Measurements from ENCODE around the gene BABAM2.

DNA sequence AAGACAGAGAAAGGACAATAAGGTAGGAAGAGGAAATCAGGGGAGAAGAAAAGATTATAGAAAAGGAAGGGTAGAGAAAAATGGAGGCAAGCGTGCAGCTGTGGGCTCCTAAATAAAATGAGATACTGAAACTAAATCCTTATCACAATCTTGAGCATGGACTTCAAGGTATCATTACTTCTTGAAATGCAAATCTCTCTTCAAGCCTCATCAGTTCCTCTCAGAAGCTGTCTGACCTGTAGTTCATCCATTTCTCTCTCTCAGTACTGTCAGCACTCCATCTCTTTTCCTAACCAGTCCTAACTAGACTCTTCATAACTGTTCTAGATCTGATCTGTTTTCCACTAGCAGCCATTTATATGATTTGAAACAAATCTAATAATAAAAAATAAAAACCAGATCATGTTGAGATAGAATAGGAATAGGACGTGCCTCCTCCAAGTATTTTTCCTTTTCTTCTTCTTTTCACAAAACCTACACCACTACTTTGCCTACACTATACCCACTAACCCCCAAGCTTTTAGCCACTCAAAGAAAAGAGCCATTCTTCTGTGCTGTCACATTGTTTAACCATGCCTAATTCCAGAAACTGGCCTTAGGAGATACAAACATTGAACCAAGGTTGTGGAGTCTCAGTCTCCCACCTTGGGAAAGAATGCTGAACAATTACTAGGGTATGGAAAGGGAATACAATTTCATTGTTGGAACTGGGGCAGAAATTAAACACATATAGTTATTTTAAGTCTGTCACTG is 21.1 kb downstream of the BABAM2 start:
- no peak for TF ChIP-seq CTCF (IDR thresholded peaks at IDR 0.05; ENCODE audit: low read depth, low read length, missing input control)
- TF ChIP-seq JUND (IDR thresholded peaks at IDR 0.05): no peak
- no peak for TF ChIP-seq RAD21 (IDR thresholded peaks at IDR 0.05)
- no peak for TF ChIP-seq TAF1 (conservative IDR thresholded peaks at IDR 0.05)
- no peak for TF ChIP-seq ZBTB33 (IDR thresholded peaks at IDR 0.05)
- no peak for TF ChIP-seq YY1 (IDR thresholded peaks at IDR 0.05)
- TF ChIP-seq NR2F2 (IDR thresholded peaks at IDR 0.05): no peak

Measured in liver (tissue), 3 donors.